WTC11 (cell line): ENCODE measurements around the gene LDLRAD4.

Experiments
- NR1H2 ChIP-seq: sonication (generic); formaldehyde crosslinking; IDR thresholded peaks from 2 replicates; pipeline ENCODE4 v1.9.0; 2021; ENCODE audit warnings: mild to moderate bottlenecking, moderate library complexity, missing genetic modification reagents
- SMAD3 ChIP-seq: sonication (generic); formaldehyde crosslinking; IDR thresholded peaks from 2 replicates; pipeline ENCODE4 v1.8.0; 2022; ENCODE audit warnings: missing genetic modification reagents, mild to moderate bottlenecking, borderline replicate concordance
- TP53 ChIP-seq: sonication (generic); formaldehyde crosslinking; IDR thresholded peaks from 2 replicates; pipeline ENCODE4 v1.8.1; 2023; ENCODE audit warnings: mild to moderate bottlenecking, missing genetic modification reagents
- TF ChIP-seq, protein P1 (sequence below): sonication (generic); formaldehyde crosslinking; conservative IDR thresholded peaks from 2 replicates; pipeline ENCODE4 v1.8.1; 2022; ENCODE audit warnings: mild to moderate bottlenecking, missing genetic modification reagents
- TF ChIP-seq, protein P2 (sequence below): fragments of 200-600 bp; IDR thresholded peaks from 2 replicates; pipeline ENCODE4 v1.8.0; 2022; ENCODE audit warnings: antibody characterized with exemption
- TF ChIP-seq, protein P3 (sequence below): sonication (generic); formaldehyde crosslinking; IDR thresholded peaks from 2 replicates; pipeline ENCODE4 v1.8.1; 2023; ENCODE audit warnings: mild to moderate bottlenecking, missing genetic modification reagents, moderate library complexity
- TF ChIP-seq, protein P4 (sequence below): sonication (generic); formaldehyde crosslinking; IDR thresholded peaks from 2 replicates; pipeline ENCODE4 v1.8.1; 2022; ENCODE audit warnings: missing genetic modification reagents, borderline replicate concordance
- TF ChIP-seq, protein P5 (sequence below): sonication (generic); formaldehyde crosslinking; IDR thresholded peaks from 2 replicates; pipeline ENCODE4 v1.8.1; 2022; ENCODE audit warnings: low read depth, missing genetic modification reagents, borderline replicate concordance
- TF ChIP-seq, protein P6 (sequence below): sonication (generic); formaldehyde crosslinking; IDR thresholded peaks from 2 replicates; pipeline ENCODE4 v1.8.0; 2022; ENCODE audit warnings: mild to moderate bottlenecking, missing genetic modification reagents

DNA sequence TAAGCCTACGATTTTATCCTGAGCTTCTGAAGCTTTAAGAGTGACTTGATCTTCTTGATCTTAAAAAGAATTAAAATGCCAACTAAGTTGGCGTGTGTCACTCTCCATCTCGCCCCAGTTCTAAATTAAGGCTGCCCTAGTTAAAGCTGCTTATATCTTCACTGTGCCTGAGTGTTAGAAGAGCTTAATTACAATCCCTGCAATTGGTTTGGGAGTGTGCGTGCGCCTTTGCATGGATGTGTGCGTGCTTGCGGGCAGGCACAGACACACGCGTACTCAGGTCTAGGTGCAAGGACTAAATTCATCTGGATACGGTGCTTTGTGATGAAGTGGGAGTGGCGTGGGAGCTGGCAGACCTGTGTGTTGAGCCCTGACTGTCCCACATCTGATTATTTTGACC lies 306.3 kb downstream of the LDLRAD4 start:
- TF ChIP-seq, protein P1, sequence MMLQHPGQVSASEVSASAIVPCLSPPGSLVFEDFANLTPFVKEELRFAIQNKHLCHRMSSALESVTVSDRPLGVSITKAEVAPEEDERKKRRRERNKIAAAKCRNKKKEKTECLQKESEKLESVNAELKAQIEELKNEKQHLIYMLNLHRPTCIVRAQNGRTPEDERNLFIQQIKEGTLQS (CRISPR knock-in tag), result no peak
- TF ChIP-seq TP53 (CRISPR knock-in tag) (no peak), NR1H2 (no peak), SMAD3 (CRISPR knock-in tag) (no peak)
- TF ChIP-seq, protein P2, sequence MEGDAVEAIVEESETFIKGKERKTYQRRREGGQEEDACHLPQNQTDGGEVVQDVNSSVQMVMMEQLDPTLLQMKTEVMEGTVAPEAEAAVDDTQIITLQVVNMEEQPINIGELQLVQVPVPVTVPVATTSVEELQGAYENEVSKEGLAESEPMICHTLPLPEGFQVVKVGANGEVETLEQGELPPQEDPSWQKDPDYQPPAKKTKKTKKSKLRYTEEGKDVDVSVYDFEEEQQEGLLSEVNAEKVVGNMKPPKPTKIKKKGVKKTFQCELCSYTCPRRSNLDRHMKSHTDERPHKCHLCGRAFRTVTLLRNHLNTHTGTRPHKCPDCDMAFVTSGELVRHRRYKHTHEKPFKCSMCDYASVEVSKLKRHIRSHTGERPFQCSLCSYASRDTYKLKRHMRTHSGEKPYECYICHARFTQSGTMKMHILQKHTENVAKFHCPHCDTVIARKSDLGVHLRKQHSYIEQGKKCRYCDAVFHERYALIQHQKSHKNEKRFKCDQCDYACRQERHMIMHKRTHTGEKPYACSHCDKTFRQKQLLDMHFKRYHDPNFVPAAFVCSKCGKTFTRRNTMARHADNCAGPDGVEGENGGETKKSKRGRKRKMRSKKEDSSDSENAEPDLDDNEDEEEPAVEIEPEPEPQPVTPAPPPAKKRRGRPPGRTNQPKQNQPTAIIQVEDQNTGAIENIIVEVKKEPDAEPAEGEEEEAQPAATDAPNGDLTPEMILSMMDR, result no peak
- TF ChIP-seq, protein P3, sequence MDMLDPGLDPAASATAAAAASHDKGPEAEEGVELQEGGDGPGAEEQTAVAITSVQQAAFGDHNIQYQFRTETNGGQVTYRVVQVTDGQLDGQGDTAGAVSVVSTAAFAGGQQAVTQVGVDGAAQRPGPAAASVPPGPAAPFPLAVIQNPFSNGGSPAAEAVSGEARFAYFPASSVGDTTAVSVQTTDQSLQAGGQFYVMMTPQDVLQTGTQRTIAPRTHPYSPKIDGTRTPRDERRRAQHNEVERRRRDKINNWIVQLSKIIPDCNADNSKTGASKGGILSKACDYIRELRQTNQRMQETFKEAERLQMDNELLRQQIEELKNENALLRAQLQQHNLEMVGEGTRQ (CRISPR knock-in tag), result no peak
- TF ChIP-seq, protein P4, sequence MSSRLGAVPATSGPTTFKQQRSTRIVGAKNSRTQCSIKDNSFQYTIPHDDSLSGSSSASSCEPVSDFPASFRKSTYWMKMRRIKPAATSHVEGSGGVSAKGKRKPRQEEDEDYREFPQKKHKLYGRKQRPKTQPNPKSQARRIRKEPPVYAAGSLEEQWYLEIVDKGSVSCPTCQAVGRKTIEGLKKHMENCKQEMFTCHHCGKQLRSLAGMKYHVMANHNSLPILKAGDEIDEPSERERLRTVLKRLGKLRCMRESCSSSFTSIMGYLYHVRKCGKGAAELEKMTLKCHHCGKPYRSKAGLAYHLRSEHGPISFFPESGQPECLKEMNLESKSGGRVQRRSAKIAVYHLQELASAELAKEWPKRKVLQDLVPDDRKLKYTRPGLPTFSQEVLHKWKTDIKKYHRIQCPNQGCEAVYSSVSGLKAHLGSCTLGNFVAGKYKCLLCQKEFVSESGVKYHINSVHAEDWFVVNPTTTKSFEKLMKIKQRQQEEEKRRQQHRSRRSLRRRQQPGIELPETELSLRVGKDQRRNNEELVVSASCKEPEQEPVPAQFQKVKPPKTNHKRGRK, result no peak
- TF ChIP-seq, protein P5, sequence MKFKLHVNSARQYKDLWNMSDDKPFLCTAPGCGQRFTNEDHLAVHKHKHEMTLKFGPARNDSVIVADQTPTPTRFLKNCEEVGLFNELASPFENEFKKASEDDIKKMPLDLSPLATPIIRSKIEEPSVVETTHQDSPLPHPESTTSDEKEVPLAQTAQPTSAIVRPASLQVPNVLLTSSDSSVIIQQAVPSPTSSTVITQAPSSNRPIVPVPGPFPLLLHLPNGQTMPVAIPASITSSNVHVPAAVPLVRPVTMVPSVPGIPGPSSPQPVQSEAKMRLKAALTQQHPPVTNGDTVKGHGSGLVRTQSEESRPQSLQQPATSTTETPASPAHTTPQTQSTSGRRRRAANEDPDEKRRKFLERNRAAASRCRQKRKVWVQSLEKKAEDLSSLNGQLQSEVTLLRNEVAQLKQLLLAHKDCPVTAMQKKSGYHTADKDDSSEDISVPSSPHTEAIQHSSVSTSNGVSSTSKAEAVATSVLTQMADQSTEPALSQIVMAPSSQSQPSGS (CRISPR knock-in tag), result no peak
- TF ChIP-seq, protein P6, sequence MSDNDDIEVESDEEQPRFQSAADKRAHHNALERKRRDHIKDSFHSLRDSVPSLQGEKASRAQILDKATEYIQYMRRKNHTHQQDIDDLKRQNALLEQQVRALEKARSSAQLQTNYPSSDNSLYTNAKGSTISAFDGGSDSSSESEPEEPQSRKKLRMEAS, result no peak
